Lower leg skin (tissue), 4 donors: ENCODE results near the gene PODXL2. TPM values are rescaled to one million over a fixed set of nuclear protein-coding genes. Genes with fewer than 3 reads are reported as not detected.

ENCODE experiments used
- DNase-seq, 2 donors: peaks; one replicate each; pipeline ENCODE4 v3.0.0-alpha.2; 2019; ENCODE audit warnings: low spot score in 2 of 2
- H3K4me3 ChIP-seq: fragments of 200-600 bp; sonication (generic); 2 replicates; pipeline ENCODE4 v1.5.1; 2017; ENCODE audit warnings: mild to moderate bottlenecking, low read depth; ENCODE audit not compliant: poor library complexity, severe bottlenecking
- CTCF ChIP-seq, 3 donors: fragments of 450-650 bp; IDR thresholded peaks; one replicate each; pipeline ENCODE4 v1.5.1; 2016; ENCODE audit warnings: antibody characterized with exemption in 3 of 3, mild to moderate bottlenecking in 3 of 3, moderate library complexity in 2 of 3
- POLR2A ChIP-seq, 2 donors: fragments of 450-650 bp; IDR thresholded peaks; one replicate each; pipeline ENCODE4 v1.6.1; 2016 to 2017; ENCODE audit warnings: antibody characterized with exemption in 2 of 2, mild to moderate bottlenecking in 1 of 2, moderate library complexity in 1 of 2
- WGBS, 2 donors: methylation state at CpG; one replicate each; pipeline ENCODE4 v1.1.5; 2018; 5-methylcytosine and 5-hydroxymethylcytosine counted together
- intact Hi-C: fragments of 100-400 bp; cut with DNase I; formaldehyde crosslinking; loops from one replicate; pipeline ENCODE4 v1.15.0; 2023; ENCODE audit warnings: low total_unique reads
- total RNA-seq, 4 donors: library from RNA; depleted of rRNA; stranded (reverse); fragments of >200 nt; gene quantifications; one replicate each; pipeline ENCODE4 v1.1.0, GENCODE V29; 2016

PODXL2 gene
- total RNA-seq, 4 donors from 2014 or later: 7.1 to 14.5 (median 9.2) TPM

GRCh38 chr3:127677541-127678314 is 48.7 kb downstream of the PODXL2 start:
- H3K4me3 ChIP-seq: no peak overlapping the region
- WGBS, 2 donors: 92 to 93% methylated on average over 17 of the region's 17 CpGs
- TF ChIP-seq POLR2A (IDR thresholded peaks at IDR 0.05) (no peak), CTCF (IDR thresholded peaks at IDR 0.05) (no peak)
- intact Hi-C loops: loop anchor here (10.0 kb wide), 2 partner anchors 103 to 147 kb away; partner anchors contain the start of gene MGLL
- peak in 1 of 2 donors; percentile 82 for DNase-seq

DNA sequence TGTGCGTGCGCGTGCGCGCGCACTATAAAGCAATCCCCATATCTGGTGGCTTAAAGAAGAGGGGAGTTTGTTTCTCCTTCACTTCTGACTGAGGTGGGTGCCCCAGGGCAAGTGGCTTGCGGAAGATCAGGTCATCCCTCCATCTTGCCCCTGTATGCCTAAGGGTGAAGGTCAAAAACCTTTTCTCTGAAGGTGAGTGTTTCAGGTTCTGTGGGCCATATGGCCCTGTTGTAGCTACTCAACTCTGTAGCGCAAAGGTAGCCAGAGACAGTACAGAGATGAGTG is 49.3 kb downstream of the PODXL2 start:
- intact Hi-C loops: loop anchor here (10.0 kb wide), 2 partner anchors 103 to 147 kb away; partner anchors contain the start of gene MGLL
- TF ChIP-seq POLR2A (IDR thresholded peaks at IDR 0.05): no peak
- TF ChIP-seq CTCF (IDR thresholded peaks at IDR 0.05): no peak
- 92 to 96% methylated on average over 8 of the region's 8 CpGs for WGBS, 2 donors
- DNase-seq: peak in 1 of 2 donors; percentile 67
- no peak overlapping the region for H3K4me3 ChIP-seq

DNA sequence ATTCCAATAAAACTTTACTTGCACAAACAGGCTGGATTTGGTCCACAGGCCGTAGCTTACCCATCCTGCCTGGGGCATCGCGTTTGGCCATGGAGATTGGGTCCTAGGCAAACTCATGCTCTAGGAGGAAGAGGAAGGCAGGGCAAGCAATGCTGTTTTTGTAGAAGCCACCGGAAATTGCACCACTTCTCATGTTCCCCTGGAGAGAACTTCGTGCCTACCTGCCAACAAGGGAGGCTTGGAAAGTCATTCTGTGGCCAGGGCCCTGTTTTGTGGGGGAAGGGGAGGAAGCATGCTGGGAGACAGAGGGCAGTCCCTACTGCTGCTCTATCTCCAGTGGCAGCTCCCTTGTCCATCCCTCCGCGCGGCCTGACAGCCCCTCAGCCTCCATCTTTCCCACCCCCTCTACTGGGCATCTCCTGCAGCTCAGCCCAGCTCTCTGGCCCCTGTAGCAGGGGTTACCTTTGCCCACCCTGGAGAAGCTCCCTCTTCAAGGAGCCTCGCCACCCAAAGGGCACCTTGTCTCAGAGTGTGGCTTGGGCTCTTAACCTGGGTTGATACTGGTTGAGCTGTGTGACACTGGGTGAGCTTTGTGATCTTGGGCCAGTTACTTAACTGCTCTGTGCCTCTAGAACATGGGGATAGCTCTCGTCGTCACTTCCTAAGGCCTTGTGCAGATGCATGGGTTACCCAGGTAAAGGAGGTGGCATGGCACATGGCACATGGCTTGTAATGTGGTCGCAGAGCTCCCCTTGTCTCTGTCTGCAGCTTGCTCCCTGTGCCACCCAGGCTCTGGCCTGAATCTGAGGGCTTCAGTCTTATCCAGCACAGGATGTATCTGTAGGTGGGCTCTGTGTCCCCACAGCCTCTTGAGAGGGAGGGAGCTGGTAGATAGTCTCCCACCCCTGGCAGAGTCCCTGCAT is 49.9 kb downstream of the PODXL2 start:
- H3K4me3 ChIP-seq: no peak overlapping the region
- TF ChIP-seq POLR2A (IDR thresholded peaks at IDR 0.05) (no peak), CTCF (IDR thresholded peaks at IDR 0.05) (no peak)
- WGBS, 2 donors: 68 to 73% methylated on average over 11 to 12 of the region's 12 CpGs
- intact Hi-C loops: loop anchor here (10.0 kb wide), 2 partner anchors 104 to 146 kb away; partner anchors contain the start of gene MGLL
- peak in 1 of 2 donors; percentile 83 for DNase-seq

DNA sequence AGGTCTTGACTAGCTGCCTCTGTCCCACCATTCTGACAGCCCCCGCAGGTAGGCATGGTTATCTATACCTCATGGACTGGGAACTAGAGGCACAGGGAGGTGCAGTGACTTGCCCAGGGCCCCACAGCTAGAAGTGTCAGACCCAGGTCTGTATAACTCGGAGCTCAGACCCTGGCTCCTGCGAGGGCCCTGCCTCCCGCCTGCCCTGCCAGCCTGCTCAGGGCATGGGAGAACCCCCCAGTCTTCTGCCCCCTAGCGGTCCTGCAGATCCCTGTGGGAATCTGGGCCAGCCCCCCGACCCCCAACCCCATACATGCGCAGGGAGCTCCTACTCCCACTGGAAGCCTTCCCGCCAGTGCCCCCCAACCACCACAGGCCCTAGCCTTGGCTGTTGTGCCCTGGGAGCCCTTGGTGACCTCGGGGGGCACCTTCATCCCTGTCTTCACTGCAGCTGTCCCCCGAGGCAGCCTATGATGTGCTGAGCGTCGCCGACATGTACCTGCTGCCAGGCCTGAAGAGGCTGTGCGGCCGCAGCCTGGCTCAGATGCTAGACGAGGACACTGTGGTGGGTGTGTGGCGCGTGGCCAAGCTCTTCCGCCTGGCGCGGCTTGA is 50.7 kb downstream of the PODXL2 start:
- peak in 1 of 2 donors; percentile 83 for DNase-seq
- 93 to 94% methylated on average over 20 to 21 of the region's 21 CpGs for WGBS, 2 donors
- TF ChIP-seq CTCF (IDR thresholded peaks at IDR 0.05): no peak
- TF ChIP-seq POLR2A (IDR thresholded peaks at IDR 0.05): no peak
- no peak overlapping the region for H3K4me3 ChIP-seq
- intact Hi-C loops: loop anchor here (10.0 kb wide), 2 partner anchors 105 to 145 kb away; partner anchors contain the start of gene MGLL

DNA sequence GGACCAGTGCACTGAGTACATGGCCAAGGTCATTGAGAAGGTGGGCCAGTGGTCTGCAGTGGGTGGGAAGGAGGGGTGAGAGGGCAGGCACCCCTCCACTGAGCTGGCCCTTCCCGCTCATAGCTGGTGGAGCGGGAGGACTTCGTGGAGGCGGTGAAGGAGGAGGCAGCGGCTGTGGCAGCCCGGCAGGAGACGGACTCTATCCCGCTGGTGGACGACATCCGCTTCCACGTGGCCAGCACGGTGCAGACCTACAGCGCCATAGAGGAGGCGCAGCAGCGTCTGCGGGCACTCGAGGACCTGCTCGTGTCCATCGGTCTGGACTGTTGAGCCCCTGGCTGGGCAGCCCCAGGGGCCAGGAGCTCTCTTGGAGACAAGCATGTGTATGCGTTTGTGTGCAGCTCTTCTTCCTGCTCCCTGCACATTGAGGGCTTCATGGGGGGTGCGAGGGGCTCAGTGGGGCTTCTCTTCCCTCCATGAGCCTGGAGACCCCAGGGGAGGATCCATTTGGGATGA is 51.2 kb downstream of the PODXL2 start:
- intact Hi-C loops: no loop called here
- DNase-seq: peak in 1 of 2 donors; percentile 81
- H3K4me3 ChIP-seq: no peak overlapping the region
- WGBS, 2 donors: 95 to 96% methylated on average over 21 of the region's 21 CpGs
- TF ChIP-seq CTCF (IDR thresholded peaks at IDR 0.05) (no peak), POLR2A (IDR thresholded peaks at IDR 0.05) (no peak)
